Adrenal gland (tissue), 12 donors: ENCODE measurements around the gene SPTBN1. TPM values are rescaled to one million over a fixed set of nuclear protein-coding genes. Genes with fewer than 3 reads are reported as not detected.

Experiments used
- DNase-seq, 7 donors: peaks; one replicate each; pipeline ENCODE4 v3.0.0-alpha.2; 2019 to 2020
- H3K27ac ChIP-seq, 5 donors: fragments of 200-600 bp; sonication (generic) in 4 of 5; 1 replicate in 3 of 5; 2 replicates in 2 of 5; pipeline versions ENCODE4 v1.5.1 to v1.8.0; 2016 to 2020; ENCODE audit warnings: mild to moderate bottlenecking in 1 of 5
- H3K27me3 ChIP-seq: fragments of 200-600 bp; 2 replicates; pipeline ENCODE4 v1.8.0; 2021
- H3K36me3 ChIP-seq, 2 donors: fragments of 200-600 bp; replicated peaks in 1 of 2; 1 replicate in 1 of 2; 2 replicates in 1 of 2; pipeline versions ENCODE4 v1.5.1 to v1.8.0; 2018 to 2022
- H3K4me1 ChIP-seq, 2 donors: fragments of 200-600 bp; replicated peaks in 1 of 2; 1 replicate in 1 of 2; 2 replicates in 1 of 2; pipeline versions ENCODE4 v1.5.1 to v1.8.0; 2018 to 2021
- H3K4me3 ChIP-seq, 4 donors: fragments of 200-600 bp; sonication (generic) in 3 of 4; one replicate each; pipeline ENCODE4 v1.5.1; 2016 to 2018
- H3K9me3 ChIP-seq, 3 donors: fragments of 200-600 bp; sonication (generic) in 1 of 3; replicated peaks in 1 of 3; 1 replicate in 2 of 3; 2 replicates in 1 of 3; pipeline versions ENCODE4 v1.5.1 to v1.8.0; 2016 to 2021
- CTCF ChIP-seq, 6 experiments: fragments of 450-650 bp in 4 of 6; fragments of 200-600 bp in 2 of 6; sonication (generic) in 1 of 6; IDR thresholded peaks; 1 replicate in 5 of 6; 2 replicates in 1 of 6; pipeline versions ENCODE4 v1.5.1 to v1.8.0; 2016 to 2021; ENCODE audit warnings: antibody characterized with exemption in 6 of 6, mild to moderate bottlenecking in 2 of 6, moderate library complexity in 1 of 6
- POLR2A ChIP-seq, 2 donors: fragments of 450-650 bp; IDR thresholded peaks; one replicate each; pipeline ENCODE4 v1.6.1; 2017; ENCODE audit warnings: antibody characterized with exemption in 2 of 2, mild to moderate bottlenecking in 2 of 2, moderate library complexity in 1 of 2
- WGBS, 4 donors: extraction: QIAGEN DNeasy Blood & Tissue Kit in 2 of 4; methylation state at CpG; one replicate each; pipeline versions ENCODE4 v1.1.5 to v1.1.7; 2013 to 2017; 5-methylcytosine and 5-hydroxymethylcytosine counted together
- intact Hi-C, 2 donors: fragments of 100-400 bp; cut with DNase I; formaldehyde crosslinking; loops; one replicate each; pipeline versions ENCODE4 v1.14.1 to v1.15.0; 2022 to 2023
- polyA plus RNA-seq, 3 donors: library from polyadenylated mRNA; stranded (reverse); fragments of 200-250 nt in 2 of 3; fragments of 350-450 nt in 1 of 3; fragmentation: Illumina TruSeq in 1 of 3; extraction: RNeasy Lipid Tissue Mini Kit (QIAGEN cat#74804) in 1 of 3; gene quantifications; one replicate each; pipeline ENCODE4 v1.2.3, GENCODE V29; 2013 to 2014
- total RNA-seq, 9 donors: library from RNA; depleted of rRNA in 4 of 9; stranded (reverse); fragments of >200 nt in 4 of 9; fragments of 120-200 nt in 1 of 9; fragmentation: NEBNext Ultra II Directional in 1 of 9; extraction: Animal tissue kit (Norgen Biotek cat#: 25700) in 1 of 9; gene quantifications; one replicate each; pipeline versions ENCODE4 v1.1.0 to v1.2.4, GENCODE V29; 2013 to 2023
- donor health status: healthy with polysubstance abuse.
- donor health status: Bipolar disorder and iron deficiency.
- donor health status: DM: yes; HTN: yes; CAD: no.
- donor health status: DM: no; HTN: no; CAD: no.
- donor health status: DM: no; HTN: no; CAD: no.
- donor health status: DM: yes; HTN: yes; CAD: no.

The SPTBN1 gene
- total and polyA plus RNA-seq, 12 donors = 72.9 to 653 (median 493) TPM

GRCh38 chr2:54469484-54470053 lies 13.4 kb downstream of the SPTBN1 start:
- Histone ChIP-seq H3K36me3 (no peaks in the 10 kb centered on the region), H3K27me3 (no peaks in the 10 kb centered on the region), H3K27ac (peak overlapping the region in 2 of 5 donors; percentile 52 to 71), H3K9me3 (no peaks in the 10 kb centered on the region), H3K4me3 (no peak overlapping the region), H3K4me1 (peaks cover 14 to 55% of the 10 kb centered on the region in 2 donors)
- TF ChIP-seq CTCF (IDR thresholded peaks at IDR 0.05) = no peak
- TF ChIP-seq POLR2A (IDR thresholded peaks at IDR 0.05) = no peak
- no peak for DNase-seq
- 58 to 75% (median 74%) methylated on average over 3 of the region's 3 CpGs for WGBS, 4 donors
- intact Hi-C loops = no loop called here

- no peak for DNase-seq
- H3K4me3 ChIP-seq = no peak overlapping the region
- intact Hi-C loops = no loop called here
- peak overlapping the region in 3 of 5 donors; percentile 1 to 82 (median 71) for H3K27ac ChIP-seq
- no peaks in the 10 kb centered on the region for H3K27me3 ChIP-seq
- H3K9me3 ChIP-seq = no peaks in the 10 kb centered on the region
- TF ChIP-seq POLR2A (IDR thresholded peaks at IDR 0.05) = no peak
- WGBS, 4 donors = 60 to 69% (median 65%) methylated on average over 6 of the region's 6 CpGs
- no peaks in the 10 kb centered on the region for H3K36me3 ChIP-seq
- peaks cover 22 to 58% of the 10 kb centered on the region in 2 donors for H3K4me1 ChIP-seq
Measured at GRCh38 chr2:54470266-54470938, 14.3 kb downstream of the SPTBN1 start.

- DNase-seq = peak; percentile 74 to 92 (median 84)
- no peak overlapping the region for H3K4me3 ChIP-seq
- H3K27ac ChIP-seq = peak overlapping the region in 4 of 5 donors; percentile 1 to 82 (median 41)
Measured at GRCh38 chr2:54471221-54471711, 15.1 kb downstream of the SPTBN1 start.

GRCh38 chr2:54473851-54474250 lies 17.7 kb downstream of the SPTBN1 start:
- peak overlapping the region in 1 of 5 donors; percentile 6 for H3K27ac ChIP-seq
- peaks cover 28 to 75% of the 10 kb centered on the region in 2 donors for H3K4me1 ChIP-seq
- no peaks in the 10 kb centered on the region for H3K27me3 ChIP-seq
- H3K36me3 ChIP-seq = no peaks in the 10 kb centered on the region
- no peak for DNase-seq
- intact Hi-C loops = no loop called here
- WGBS, 4 donors = 80 to 100% (median 90%) methylated on average over 1 of the region's 1 CpG
- H3K4me3 ChIP-seq = no peak overlapping the region
- H3K9me3 ChIP-seq = no peaks in the 10 kb centered on the region
- TF ChIP-seq CTCF (IDR thresholded peaks at IDR 0.05) = no peak
- no peak for TF ChIP-seq POLR2A (IDR thresholded peaks at IDR 0.05)

More at GRCh38 chr2:54471221-54471711, 15.1 kb downstream of the SPTBN1 start:
- Histone ChIP-seq H3K9me3 (no peaks in the 10 kb centered on the region), H3K27me3 (no peaks in the 10 kb centered on the region), H3K4me1 (peaks cover 24 to 60% of the 10 kb centered on the region in 2 donors), H3K36me3 (no peaks in the 10 kb centered on the region)
- WGBS, 4 donors = 7 to 25% (median 19%) methylated on average over 1 of the region's 1 CpG
- no peak for TF ChIP-seq POLR2A (IDR thresholded peaks at IDR 0.05)
- TF ChIP-seq CTCF (IDR thresholded peaks at IDR 0.05) = no peak
- intact Hi-C loops = no loop called here
